IMR-90 (cell line): ENCODE data around the gene STAT4. TPM values are rescaled to one million over a fixed set of nuclear protein-coding genes. Genes with fewer than 3 reads are reported as not detected.

Experiments used
- ATAC-seq: fragments of 200-7000 bp; cut with Tn5 transposase; 2 replicates; pipeline ENCODE4 v1.9.1; 2020; ENCODE audit warnings: low read depth, mild to moderate bottlenecking, moderate library complexity
- BruUV-seq: library from RNA; stranded (reverse); fragments of 400-500 nt; replicated peaks from 2 replicates; lab custom pipeline; 2021; lab: Mats Ljungman, UMichigan
- CTCF ChIA-PET: fragments of 300-600 bp; formaldehyde crosslinking; extraction: SDS; loops from one replicate; lab custom pipeline; 2021; ENCODE audit warnings: antibody characterized with exemption; lab: Yijun Ruan, JAX
- POLR2A ChIA-PET: fragments of 300-600 bp; sonication (Branson Sonifier 250); formaldehyde crosslinking; loops from one replicate; lab custom pipeline; 2022; ENCODE audit warnings: antibody characterized with exemption; ENCODE audit not compliant: unreplicated experiment; lab: Charles Lee
- DNase-seq: peaks from one replicate; pipeline ENCODE4 v3.0.0; 2013
- H2AFZ ChIP-seq: replicated peaks from 2 replicates; pipeline ENCODE3; 2013; ENCODE audit warnings: low read length, mild to moderate bottlenecking; ENCODE audit not compliant: poor library complexity
- H2AK5ac ChIP-seq: 2 replicates; pipeline ENCODE4 v1.6.1; 2013; ENCODE audit warnings: low read depth, low read length, inconsistent platforms
- H2AK9ac ChIP-seq: replicated peaks from 2 replicates; pipeline ENCODE3; 2013; ENCODE audit warnings: mild to moderate bottlenecking, low read depth, low read length, moderate library complexity; ENCODE audit not compliant: poor library complexity
- H2BK120ac ChIP-seq: 2 replicates; pipeline ENCODE4 v1.6.1; 2013; ENCODE audit warnings: low read depth, low read length, inconsistent platforms
- H2BK15ac ChIP-seq: 3 replicates; pipeline ENCODE4 v1.6.1; 2013; ENCODE audit warnings: low read depth, low read length, inconsistent platforms
- H2BK20ac ChIP-seq: 2 replicates; pipeline ENCODE4 v1.6.1; 2013; ENCODE audit warnings: low read depth, mild to moderate bottlenecking, inconsistent platforms, low read length, moderate library complexity
- H2BK5ac ChIP-seq: 2 replicates; pipeline ENCODE4 v1.6.1; 2013; ENCODE audit warnings: mild to moderate bottlenecking, low read depth, low read length, inconsistent platforms; ENCODE audit not compliant: poor library complexity, severe bottlenecking
- H3K14ac ChIP-seq: replicated peaks from 2 replicates; pipeline ENCODE4 v1.6.1; 2013; ENCODE audit warnings: low read depth, low read length, inconsistent platforms
- H3K18ac ChIP-seq: 2 replicates; pipeline ENCODE4 v1.6.1; 2013; ENCODE audit warnings: low read depth, low read length, control low read depth
- H3K23ac ChIP-seq: 2 replicates; pipeline ENCODE4 v1.6.1; 2013; ENCODE audit warnings: low read depth, low read length, inconsistent platforms
- H3K27ac ChIP-seq: 2 replicates; pipeline ENCODE4 v1.5.1; 2013; ENCODE audit warnings: mild to moderate bottlenecking, control low read depth, low read length; ENCODE audit not compliant: insufficient read depth
- H3K27me3 ChIP-seq: 2 replicates; pipeline ENCODE4 v1.6.1; 2013; ENCODE audit warnings: low read length; ENCODE audit not compliant: control insufficient read depth, insufficient read depth
- H3K36me3 ChIP-seq: 2 replicates; pipeline ENCODE4 v1.6.1; 2013; ENCODE audit warnings: low read length, mixed read lengths; ENCODE audit not compliant: control insufficient read depth, insufficient read depth
- H3K4ac ChIP-seq: 2 replicates; pipeline ENCODE4 v1.6.1; 2013; ENCODE audit warnings: low read depth, low read length, inconsistent platforms
- H3K4me1 ChIP-seq: 2 replicates; pipeline ENCODE4 v1.6.1; 2013; ENCODE audit warnings: low read length, mixed read lengths; ENCODE audit not compliant: control insufficient read depth, insufficient read depth
- H3K4me2 ChIP-seq: 2 replicates; pipeline ENCODE4 v1.6.1; 2013; ENCODE audit warnings: low read depth, mild to moderate bottlenecking, control low read depth, low read length, moderate library complexity
- H3K4me3 ChIP-seq: 2 replicates; pipeline ENCODE4 v1.5.1; 2013; ENCODE audit warnings: low read depth, mild to moderate bottlenecking, control low read depth, low read length, moderate library complexity; ENCODE audit not compliant: insufficient read depth
- H3K56ac ChIP-seq: 2 replicates; pipeline ENCODE4 v1.6.1; 2013; ENCODE audit warnings: low read length, inconsistent platforms; ENCODE audit not compliant: insufficient read depth; ENCODE audit errors: extremely low read depth
- H3K79me1 ChIP-seq, 2 experiments: 2 replicates each; pipeline ENCODE4 v1.6.1; 2013; ENCODE audit warnings: low read length in 2 of 2, inconsistent platforms in 1 of 2, low read depth in 1 of 2
- H3K9ac ChIP-seq: 2 replicates; pipeline ENCODE4 v1.6.1; 2013; ENCODE audit warnings: low read depth, low read length, control low read depth
- H3K9me1 ChIP-seq: 2 replicates; pipeline ENCODE4 v1.6.1; 2013; ENCODE audit warnings: low read length, inconsistent platforms; ENCODE audit not compliant: insufficient read depth
- H3K9me3 ChIP-seq: 2 replicates; pipeline ENCODE4 v1.6.1; 2013; ENCODE audit warnings: low read length; ENCODE audit not compliant: control insufficient read depth, insufficient read depth
- H4K20me1 ChIP-seq: 2 replicates; pipeline ENCODE4 v1.6.1; 2013; ENCODE audit warnings: low read length, inconsistent platforms; ENCODE audit not compliant: insufficient read depth
- H4K5ac ChIP-seq: 2 replicates; pipeline ENCODE4 v1.6.1; 2013; ENCODE audit warnings: mild to moderate bottlenecking, low read depth, low read length, control low read depth
- H4K8ac ChIP-seq, 2 experiments: 2 replicates each; pipeline ENCODE4 v1.6.1; 2013; ENCODE audit warnings: low read depth in 2 of 2, low read length in 2 of 2, control low read depth in 1 of 2, inconsistent platforms in 1 of 2
- H4K91ac ChIP-seq: 2 replicates; pipeline ENCODE4 v1.6.1; 2013; ENCODE audit warnings: low read depth, low read length, inconsistent platforms; ENCODE audit not compliant: insufficient read depth
- BHLHE40 ChIP-seq: fragments of 150-350 bp; IDR thresholded peaks from 2 replicates; pipeline ENCODE4 v1.6.1; 2016; ENCODE audit warnings: mild to moderate bottlenecking, low read depth, low read length
- CEBPB ChIP-seq: IDR thresholded peaks from 2 replicates; pipeline ENCODE4 v1.6.1; 2012; ENCODE audit warnings: low read depth, low read length, improper control_type of control experiment
- CHD1 ChIP-seq: IDR thresholded peaks from 2 replicates; pipeline ENCODE4 v1.6.1; 2012; ENCODE audit warnings: low read depth, low read length, improper control_type of control experiment
- CTCF ChIP-seq: conservative IDR thresholded peaks from 2 replicates; pipeline ENCODE4 v1.5.1; 2012; ENCODE audit warnings: mild to moderate bottlenecking, low read depth, low read length, improper control_type of control experiment
- ELK1 ChIP-seq: fragments of 150-350 bp; IDR thresholded peaks from 2 replicates; pipeline ENCODE4 v1.6.1; 2016; ENCODE audit warnings: low read depth, mild to moderate bottlenecking, low read length, moderate library complexity, borderline replicate concordance
- FOS ChIP-seq: fragments of 150-350 bp; IDR thresholded peaks from 2 replicates; pipeline ENCODE4 v1.6.1; 2016; ENCODE audit warnings: low read depth, low read length
- MAFK ChIP-seq: IDR thresholded peaks from 2 replicates; pipeline ENCODE4 v1.6.1; 2012; ENCODE audit warnings: low read depth, low read length, improper control_type of control experiment
- MAZ ChIP-seq: IDR thresholded peaks from 2 replicates; pipeline ENCODE4 v1.6.1; 2012; ENCODE audit warnings: low read depth, mild to moderate bottlenecking, low read length, improper control_type of control experiment, moderate library complexity, borderline replicate concordance
- MXI1 ChIP-seq: IDR thresholded peaks from 2 replicates; pipeline ENCODE4 v1.6.1; 2012; ENCODE audit warnings: low read depth, mild to moderate bottlenecking, low read length, moderate library complexity, borderline replicate concordance
- NFE2L2 ChIP-seq: fragments of 150-350 bp; IDR thresholded peaks from 2 replicates; pipeline ENCODE4 v1.6.1; 2016; ENCODE audit warnings: low read depth, mild to moderate bottlenecking, low read length
- POLR2A ChIP-seq: IDR thresholded peaks from 2 replicates; pipeline ENCODE4 v1.6.1; 2012; ENCODE audit warnings: mild to moderate bottlenecking, low read depth, low read length
- RAD21 ChIP-seq: IDR thresholded peaks from 2 replicates; pipeline ENCODE4 v1.6.1; 2012; ENCODE audit warnings: low read length, improper control_type of control experiment
- RCOR1 ChIP-seq: IDR thresholded peaks from 2 replicates; pipeline ENCODE4 v1.6.1; 2012; ENCODE audit warnings: mild to moderate bottlenecking, low read length, improper control_type of control experiment; ENCODE audit not compliant: insufficient replicate concordance
- RFX5 ChIP-seq: IDR thresholded peaks from 2 replicates; pipeline ENCODE4 v1.8.0; 2012; ENCODE audit warnings: low read depth, mild to moderate bottlenecking, low read length, moderate library complexity
- SMC3 ChIP-seq: fragments of 150-350 bp; IDR thresholded peaks from 2 replicates; pipeline ENCODE4 v1.6.1; 2016; ENCODE audit warnings: low read depth, mild to moderate bottlenecking, antibody characterized with exemption, low read length, moderate library complexity
- WGBS, 2 experiments: methylation state at CpG; one replicate each; pipeline versions ENCODE4 v1.1.5 to v1.1.7; 2013; ENCODE audit warnings: missing lambda C conversion rate in 2 of 2; ENCODE audit not compliant: insufficient read length in 1 of 2; ENCODE audit errors: extremely low coverage in 2 of 2; 5-methylcytosine and 5-hydroxymethylcytosine counted together
- dilution Hi-C: fragments of 300-500 bp; cut with HindIII; formaldehyde crosslinking; loops from one replicate; pipeline ENCODE4 v1.14.3; 2018; ENCODE audit warnings: low sequenced_read_pairs; ENCODE audit not compliant: unreplicated experiment
- in situ Hi-C: fragments of 300-500 bp; cut with MboI; formaldehyde crosslinking; loops from 3 replicates; pipeline ENCODE4 v1.14.3; 2019; ENCODE audit warnings: low sequenced_read_pairs, inconsistent platforms, mixed read lengths
- intact Hi-C: fragments of 100-400 bp; cut with micrococcal nuclease; formaldehyde crosslinking; loops from 2 replicates; pipeline ENCODE4 v1.10.0; 2022
- polyA plus RNA-seq, 3 experiments: library from polyadenylated mRNA; depleted of rRNA; stranded (reverse); fragments of >200 nt; gene quantifications; 2 replicates each; pipeline ENCODE4 v1.2.3, GENCODE V29; 2012; ENCODE audit warnings: low replicate concordance in 1 of 3
- total RNA-seq: library from RNA; depleted of rRNA; stranded (reverse); fragments of >200 nt; gene quantifications from 2 replicates; pipeline ENCODE4 v1.2.3, GENCODE V29; 2012
- TF ChIP-seq, protein P1 (sequence below): fragments of 150-350 bp; IDR thresholded peaks from 2 replicates; pipeline ENCODE4 v1.6.1; 2017; ENCODE audit warnings: mild to moderate bottlenecking, antibody characterized with exemption, low read length, low read depth

Gene STAT4
- total and polyA plus RNA-seq, 2 of the 4 experiments (the other 2 are of a cell fraction): 0.36 to 0.48 TPM

GRCh38 chr2:191128172-191128910 is 22.5 kb downstream of the STAT4 start:
- in situ Hi-C loops (loop anchor here (25.0 kb wide), 1 partner anchor 341 kb away; no protein-coding TSS in a partner anchor), dilution Hi-C loops (no loop called here), intact Hi-C loops (no loop called here)
- Histone ChIP-seq H3K14ac (no peak overlapping the region), H2AK5ac (no peak overlapping the region), H3K4ac (no peak overlapping the region), H2AK9ac (no peak overlapping the region), H2BK15ac (no peak overlapping the region), H4K8ac (no peak overlapping the region), H4K91ac (no peak overlapping the region), H3K27me3 (no peaks in the 10 kb centered on the region; the same call in 1 of the 2 replicates), H4K5ac (no peak overlapping the region), H4K20me1 (no peaks in the 10 kb centered on the region), H3K27ac (no peak overlapping the region), H2BK20ac (no peak overlapping the region), H2BK120ac (no peak overlapping the region), H3K79me1 (no peaks in the 10 kb centered on the region), H3K4me3 (no peak overlapping the region), H2AFZ (no peak overlapping the region), H3K4me1 (no peaks in the 10 kb centered on the region), H2BK5ac (no peak overlapping the region), H3K9ac (no peak overlapping the region), H3K56ac (no peak overlapping the region), H3K9me1 (no peaks in the 10 kb centered on the region), H3K4me2 (no peak overlapping the region), H3K36me3 (no peaks in the 10 kb centered on the region), H3K23ac (no peak overlapping the region), H3K9me3 (no peaks in the 10 kb centered on the region), H3K18ac (no peak overlapping the region)
- TF ChIP-seq CTCF (no peak), CEBPB (no peak), ELK1 (no peak), BHLHE40 (no peak), CHD1 (no peak), POLR2A (no peak), NFE2L2 (no peak), SMC3 (no peak), RCOR1 (no peak), RAD21 (no peak), MAFK (no peak), FOS (no peak), MAZ (no peak), RFX5 (no peak), MXI1 (no peak)
- TF ChIP-seq, protein P1, sequence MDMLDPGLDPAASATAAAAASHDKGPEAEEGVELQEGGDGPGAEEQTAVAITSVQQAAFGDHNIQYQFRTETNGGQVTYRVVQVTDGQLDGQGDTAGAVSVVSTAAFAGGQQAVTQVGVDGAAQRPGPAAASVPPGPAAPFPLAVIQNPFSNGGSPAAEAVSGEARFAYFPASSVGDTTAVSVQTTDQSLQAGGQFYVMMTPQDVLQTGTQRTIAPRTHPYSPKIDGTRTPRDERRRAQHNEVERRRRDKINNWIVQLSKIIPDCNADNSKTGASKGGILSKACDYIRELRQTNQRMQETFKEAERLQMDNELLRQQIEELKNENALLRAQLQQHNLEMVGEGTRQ: no peak
- WGBS, 2 experiments: 71% methylated on average over 1 of the region's 8 CpGs; no CpG with 5 or more reads in 1 of the 2 experiments
- no peak for ATAC-seq
- ChIA-PET CTCF (no interaction called here), POLR2A (no interaction called here)
- no TSS peak for BruUV-seq
- DNase-seq: no peak
